K562 (cell line): Measurements from ENCODE around the gene PEDS1. TPM values are rescaled to one million over a fixed set of nuclear protein-coding genes. Genes with fewer than 3 reads are reported as not detected.

Source experiments
- ATAC-seq: fragments of 200-7000 bp; cut with Tn5 transposase; 3 replicates; pipeline ENCODE4 v1.9.1; 2020; ENCODE audit warnings: moderate library complexity
- BruUV-seq: library from RNA; stranded (reverse); fragments of 400-500 nt; replicated peaks from 2 replicates; lab custom pipeline; 2021; lab: Mats Ljungman, UMichigan
- CTCF ChIA-PET: fragments of 300-600 bp; formaldehyde crosslinking; extraction: SDS; loops from one replicate; lab custom pipeline; 2021; ENCODE audit warnings: low intra/inter-chr PET ratio; lab: Yijun Ruan, JAX
- POLR2A ChIA-PET: fragments of 300-600, 350-650 bp; sonication (Branson Sonifier 250); formaldehyde crosslinking; extraction: SDS; loops from one replicate; lab custom pipeline; 2021; ENCODE audit warnings: antibody characterized with exemption, inconsistent platforms; lab: Yijun Ruan, JAX
- DNase-seq, 4 experiments: peaks; one replicate each; pipeline versions ENCODE4 v3.0.0 to v3.0.0-alpha.2; 2011 to 2018; ENCODE audit warnings: low spot score in 3 of 4, mixed read lengths in 3 of 4; ENCODE audit errors: extremely low read depth in 1 of 4
- FAIRE-seq: peaks from 2 replicates; lab custom pipeline; 2011; peaks lifted over from hg19 to GRCh38; lab: Jason Lieb, UNC
- H2AFZ ChIP-seq: 2 replicates; pipeline ENCODE4 v1.6.0; 2011; ENCODE audit warnings: low read depth, low read length, control low read depth, inconsistent platforms
- H3K27ac ChIP-seq: fragments of 200-600 bp; 3 replicates; pipeline ENCODE4 v1.8.0; 2011; ENCODE audit warnings: low read depth, mild to moderate bottlenecking, control low read depth, inconsistent platforms, low read length, moderate library complexity, mixed read lengths; ENCODE audit errors: extremely low read depth
- H3K27me3 ChIP-seq, 2 experiments: fragments of 300-600 bp in 1 of 2; 2 replicates in 1 of 2; 3 replicates in 1 of 2; pipeline versions ENCODE4 v1.6.0 to v1.8.0; 2011; ENCODE audit warnings: inconsistent platforms in 2 of 2, low read length in 2 of 2, mild to moderate bottlenecking in 1 of 2, mixed read lengths in 1 of 2, moderate library complexity in 1 of 2; ENCODE audit not compliant: control insufficient read depth in 2 of 2, insufficient read depth in 2 of 2
- H3K36me3 ChIP-seq: fragments of 300-600 bp; 3 replicates; pipeline ENCODE4 v1.8.0; 2011; ENCODE audit warnings: mild to moderate bottlenecking, low read length, inconsistent platforms; ENCODE audit not compliant: control insufficient read depth, insufficient read depth
- H3K4me1 ChIP-seq, 2 experiments: fragments of 200-600 bp in 1 of 2; replicated peaks in 1 of 2; 2 replicates in 1 of 2; 3 replicates in 1 of 2; pipeline versions ENCODE4 v1.5.1 to v1.8.0; 2011; ENCODE audit warnings: inconsistent platforms in 2 of 2, low read length in 2 of 2, mild to moderate bottlenecking in 1 of 2, mixed read lengths in 1 of 2, moderate library complexity in 1 of 2; ENCODE audit not compliant: control insufficient read depth in 2 of 2, insufficient read depth in 2 of 2
- H3K4me2 ChIP-seq: 2 replicates; pipeline ENCODE4 v1.6.1; 2011; ENCODE audit warnings: low read length, control low read depth, inconsistent platforms, mixed read lengths; ENCODE audit not compliant: insufficient read depth
- H3K4me3 ChIP-seq: fragments of 200-600 bp; sonication (generic), shearing (Covaris generic); 2 replicates; pipeline ENCODE4 v1.5.1; 2016; ENCODE audit warnings: control low read depth, inconsistent platforms
- H3K79me2 ChIP-seq: fragments of 200-600 bp; 3 replicates; pipeline ENCODE4 v1.8.0; 2011; ENCODE audit warnings: low read length, inconsistent platforms; ENCODE audit not compliant: control insufficient read depth, insufficient read depth
- H3K9ac ChIP-seq, 2 experiments: 2 replicates each; pipeline versions ENCODE4 v1.6.0 to v1.6.1; 2011; ENCODE audit warnings: low read depth in 2 of 2, low read length in 2 of 2, control low read depth in 1 of 2, inconsistent platforms in 1 of 2, mild to moderate bottlenecking in 1 of 2, mixed read lengths in 1 of 2; ENCODE audit not compliant: insufficient read depth in 1 of 2
- H3K9me1 ChIP-seq: one replicate; pipeline ENCODE4 v1.6.0; 2011; ENCODE audit warnings: inconsistent platforms, mild to moderate bottlenecking, low read length, moderate library complexity; ENCODE audit not compliant: control insufficient read depth, insufficient read depth
- H3K9me3 ChIP-seq: replicated peaks from 2 replicates; pipeline ENCODE4 v1.5.1; 2011; ENCODE audit warnings: low read depth, low read length, inconsistent platforms; ENCODE audit not compliant: control insufficient read depth, insufficient read depth
- H4K20me1 ChIP-seq: replicated peaks from 2 replicates; pipeline ENCODE4 v1.6.1; 2011; ENCODE audit warnings: low read length, inconsistent platforms, mixed read lengths; ENCODE audit not compliant: control insufficient read depth, insufficient read depth
- AFF4 ChIP-seq: sonication (generic); formaldehyde crosslinking; IDR thresholded peaks from 2 replicates; pipeline ENCODE4 v1.8.0; 2023; ENCODE audit warnings: mild to moderate bottlenecking, missing genetic modification reagents
- RBM34 ChIP-seq: fragments of 200-400 bp; formaldehyde crosslinking; IDR thresholded peaks from 2 replicates; pipeline ENCODE4 v1.6.1; 2018; ENCODE audit warnings: low read length, borderline replicate concordance; ENCODE audit not compliant: insufficient read depth
- ZFP1 ChIP-seq: fragments of 450-650 bp; formaldehyde crosslinking; IDR thresholded peaks from 2 replicates; pipeline ENCODE4 v1.4.0; 2020; ENCODE audit warnings: mild to moderate bottlenecking, mixed read lengths
- WGBS: fragments of 100-300 bp; shearing (Covaris generic); methylation state at CpG from one replicate; pipeline ENCODE4 v1.1.6; 2016; ENCODE audit warnings: low coverage, mixed read lengths; ENCODE audit not compliant: insufficient coverage; ENCODE audit errors: missing lambda C conversion rate; 5-methylcytosine and 5-hydroxymethylcytosine counted together
- in situ Hi-C: fragments of 300-500 bp; cut with MboI; formaldehyde crosslinking; loops from 4 replicates; pipeline ENCODE4 v1.15.0; 2018; ENCODE audit warnings: inconsistent platforms, mixed read lengths
- intact Hi-C: fragments of 100-400 bp; cut with micrococcal nuclease; formaldehyde crosslinking; loops from 2 replicates; pipeline ENCODE4 v1.14.2; 2022
- polyA plus RNA-seq, 8 experiments: library from polyadenylated mRNA; depleted of rRNA in 4 of 8; stranded (reverse) in 5 of 8; unstranded in 3 of 8; fragments of >200 nt; fragmentation: Nextera tagmentation in 2 of 8; fragmentation: Illumina TruSeq in 1 of 8; extraction: Ambion mirVana in 2 of 8; extraction: Trizol in 1 of 8; gene quantifications; 2 replicates each; pipeline versions ENCODE4 v1.2.1 to v1.2.3, GENCODE V29; 2011 to 2014; ENCODE audit warnings: inconsistent platforms in 1 of 8, missing spikeins in 1 of 8
- total RNA-seq, 7 experiments: library from RNA; depleted of rRNA in 6 of 7; stranded (reverse); fragments of >200 nt in 6 of 7; fragmentation: Illumina TruSeq in 2 of 7; extraction: Trizol in 2 of 7; gene quantifications; 2 replicates each; pipeline versions ENCODE4 v1.2.1 to v1.2.3, GENCODE V29; 2011 to 2021; ENCODE audit warnings: low replicate concordance in 1 of 7

Gene PEDS1
- total and polyA plus RNA-seq, 9 of the 15 experiments (the other 6 are each of a cell fraction or from before 2014, with no cell fraction given): 2.9 to 38.5 (median 24.2) TPM

- no peaks in the 10 kb centered on the region for H3K27me3 ChIP-seq
- POLR2A ChIA-PET: interaction anchor here (1.5 to 1.8 kb wide), 2 partner anchors 8 to 10 kb away, joined by 3 to 8 read pairs; no protein-coding TSS in a partner anchor
- H3K9ac ChIP-seq: no peak overlapping the region; a peak in 1 of 4 replicates
- in situ Hi-C loops: no loop called here
- no peak for TF ChIP-seq ZFP1 (CRISPR knock-in tag)
- no peak for TF ChIP-seq RBM34
- H3K27ac ChIP-seq: peak overlapping the region; percentile 31; the same call in 1 of the 3 replicates
- WGBS: 43% methylated on average over 6 of the region's 6 CpGs
- peaks cover 58% of the 10 kb centered on the region for H4K20me1 ChIP-seq
- H3K79me2 ChIP-seq: peaks cover 98% of the 10 kb centered on the region
- H3K4me2 ChIP-seq: peak overlapping the region; percentile 33; the same call in 1 of the 2 replicates
- H3K4me1 ChIP-seq: peaks cover 22 to 56% of the 10 kb centered on the region in 2 experiments
- H2AFZ ChIP-seq: no peak overlapping the region
- no TSS peak for BruUV-seq
- ATAC-seq (peak; percentile 32), FAIRE-seq (peak; percentile 35), DNase-seq (peak in 1 of 4 experiments; percentile 38)
- H3K9me3 ChIP-seq: no peaks in the 10 kb centered on the region
- H3K9me1 ChIP-seq: peaks cover 18% of the 10 kb centered on the region
- intact Hi-C loops: no loop called here
- no peak overlapping the region for H3K4me3 ChIP-seq
- H3K36me3 ChIP-seq: peaks cover 49% of the 10 kb centered on the region
- CTCF ChIA-PET: interaction anchor here (0.6 kb wide), 1 partner anchor 105 kb away, joined by 3 read pairs; no protein-coding TSS in a partner anchor
Measured at GRCh38 chr20:50107796-50108331, 45.7 kb downstream of the PEDS1 start.

- Histone ChIP-seq H3K36me3 (peaks cover 51% of the 10 kb centered on the region), H4K20me1 (peaks cover 61% of the 10 kb centered on the region), H2AFZ (no peak overlapping the region), H3K9me3 (no peaks in the 10 kb centered on the region), H3K27me3 (no peaks in the 10 kb centered on the region), H3K9me1 (peaks cover 18% of the 10 kb centered on the region), H3K27ac (peak overlapping the region; percentile 31; the same call in 1 of the 3 replicates), H3K79me2 (peaks cover 98% of the 10 kb centered on the region), H3K4me1 (peaks cover 27 to 62% of the 10 kb centered on the region in 2 experiments), H3K4me3 (no peak overlapping the region), H3K9ac (no peak overlapping the region; a peak in 1 of 4 replicates), H3K4me2 (no peak overlapping the region; the same call in 1 of the 2 replicates)
- CTCF ChIA-PET: no interaction called here
- in situ Hi-C loops (no loop called here), intact Hi-C loops (no loop called here)
- no peak for ATAC-seq
- POLR2A ChIA-PET: interaction anchor here (0.9 to 1.8 kb wide), 5 partner anchors 9 to 137 kb away, joined by 3 to 8 read pairs (median 5); partner anchors contain the start of gene SNAI1
- no peak for FAIRE-seq
- WGBS: 75% methylated on average over 6 of the region's 6 CpGs
- no peak for TF ChIP-seq AFF4 (CRISPR knock-in tag)
- BruUV-seq: no TSS peak
- no peak for DNase-seq
Measured at GRCh38 chr20:50107086-50107660, 46.4 kb downstream of the PEDS1 start.
